Uterus (tissue), 4 donors: ENCODE results near the gene GNA14. TPM values are rescaled to one million over a fixed set of nuclear protein-coding genes. Genes with fewer than 3 reads are reported as not detected.
A peak's percentile ranks its signal among the peaks of the same experiment; 100 is the strongest.
"Not testable (repeated sequence)": the region's sequence is repeated elsewhere in the genome, so short reads cannot be mapped to it uniquely, and the experiment has no call there.

Experiments used
- DNase-seq, 2 donors: peaks; one replicate each; pipeline ENCODE4 v3.0.0-alpha.2; 2019 to 2020
- H3K27ac ChIP-seq, 2 donors: fragments of 200-600 bp; sonication (generic); 1 replicate in 1 of 2; 2 replicates in 1 of 2; pipeline ENCODE4 v1.5.1; 2016 to 2018
- H3K27me3 ChIP-seq, 2 donors: fragments of 200-600 bp; sonication (generic); one replicate each; pipeline ENCODE4 v1.5.1; 2018 to 2019; ENCODE audit warnings: control low read depth in 1 of 2
- H3K36me3 ChIP-seq, 2 donors: fragments of 200-600 bp; sonication (generic); one replicate each; pipeline ENCODE4 v1.5.1; 2019; ENCODE audit warnings: control low read depth in 1 of 2
- H3K4me1 ChIP-seq, 2 donors: fragments of 200-600 bp; sonication (generic); one replicate each; pipeline ENCODE4 v1.5.1; 2018 to 2019; ENCODE audit warnings: control low read depth in 1 of 2
- H3K4me3 ChIP-seq, 2 donors: fragments of 200-600 bp; sonication (generic); 1 replicate in 1 of 2; 2 replicates in 1 of 2; pipeline ENCODE4 v1.5.1; 2018 to 2019; ENCODE audit warnings: mild to moderate bottlenecking in 1 of 2
- H3K9me3 ChIP-seq, 2 donors: fragments of 200-600 bp; sonication (generic); one replicate each; pipeline ENCODE4 v1.5.1; 2019; ENCODE audit warnings: control low read depth in 1 of 2
- POLR2A ChIP-seq, 2 donors: fragments of 450-650 bp; IDR thresholded peaks; one replicate each; pipeline ENCODE4 v1.6.1; 2016; ENCODE audit warnings: antibody characterized with exemption in 2 of 2, mild to moderate bottlenecking in 1 of 2, moderate library complexity in 1 of 2
- intact Hi-C: fragments of 100-400 bp; cut with DNase I; formaldehyde crosslinking; loops from one replicate; pipeline ENCODE4 v1.15.1; 2023; ENCODE audit warnings: low total_unique reads
- total RNA-seq, 4 donors: library from RNA; depleted of rRNA in 3 of 4; stranded (reverse); fragments of >200 nt in 3 of 4; gene quantifications; one replicate each; pipeline versions ENCODE4 v1.1.0 to v1.2.4, GENCODE V29; 2014 to 2023
- TF ChIP-seq, protein P1 (sequence below), 4 experiments: fragments of 200-600 bp in 2 of 4; fragments of 450-650 bp in 2 of 4; sonication (generic) in 2 of 4; IDR thresholded peaks; one replicate each; pipeline ENCODE4 v1.5.1; 2016 to 2019; ENCODE audit warnings: antibody characterized with exemption in 4 of 4, mild to moderate bottlenecking in 2 of 4, moderate library complexity in 1 of 4
- donor health status: DM: yes; HTN: yes; CAD: no.

GNA14 gene
- 10 to 100 TPM; 11.3 to 23.6 (median 16.2) TPM for total RNA-seq

GRCh38 chr9:77648234-77649108, at the start of gene GNA14:
GNA14 (minus strand) TSS chr9:77648322; CDS start chr9:77647793, 529 bp downstream.
- Histone ChIP-seq H3K9me3 (no peaks in the 10 kb centered on the region), H3K36me3 (no peaks in the 10 kb centered on the region), H3K27ac (peak within 1 kb of the TSS; percentile 86 to 89), H3K4me3 (peak within 1 kb of the TSS; percentile 59 to 70), H3K27me3 (no peaks in the 10 kb centered on the region), H3K4me1 (no peaks in the 10 kb centered on the region)
- intact Hi-C loops: loop anchor here (5.0 kb wide), 1 partner anchor 191 kb away; no protein-coding TSS in a partner anchor
- peak; percentile 65 to 69 for DNase-seq
- peak in 1 of 2 donors; percentile 30 for TF ChIP-seq POLR2A (IDR thresholded peaks at IDR 0.05)
- TF ChIP-seq, protein P1, sequence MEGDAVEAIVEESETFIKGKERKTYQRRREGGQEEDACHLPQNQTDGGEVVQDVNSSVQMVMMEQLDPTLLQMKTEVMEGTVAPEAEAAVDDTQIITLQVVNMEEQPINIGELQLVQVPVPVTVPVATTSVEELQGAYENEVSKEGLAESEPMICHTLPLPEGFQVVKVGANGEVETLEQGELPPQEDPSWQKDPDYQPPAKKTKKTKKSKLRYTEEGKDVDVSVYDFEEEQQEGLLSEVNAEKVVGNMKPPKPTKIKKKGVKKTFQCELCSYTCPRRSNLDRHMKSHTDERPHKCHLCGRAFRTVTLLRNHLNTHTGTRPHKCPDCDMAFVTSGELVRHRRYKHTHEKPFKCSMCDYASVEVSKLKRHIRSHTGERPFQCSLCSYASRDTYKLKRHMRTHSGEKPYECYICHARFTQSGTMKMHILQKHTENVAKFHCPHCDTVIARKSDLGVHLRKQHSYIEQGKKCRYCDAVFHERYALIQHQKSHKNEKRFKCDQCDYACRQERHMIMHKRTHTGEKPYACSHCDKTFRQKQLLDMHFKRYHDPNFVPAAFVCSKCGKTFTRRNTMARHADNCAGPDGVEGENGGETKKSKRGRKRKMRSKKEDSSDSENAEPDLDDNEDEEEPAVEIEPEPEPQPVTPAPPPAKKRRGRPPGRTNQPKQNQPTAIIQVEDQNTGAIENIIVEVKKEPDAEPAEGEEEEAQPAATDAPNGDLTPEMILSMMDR (IDR thresholded peaks at IDR 0.05): peak in 2 of 4 experiments; percentile 13 to 14

DNA sequence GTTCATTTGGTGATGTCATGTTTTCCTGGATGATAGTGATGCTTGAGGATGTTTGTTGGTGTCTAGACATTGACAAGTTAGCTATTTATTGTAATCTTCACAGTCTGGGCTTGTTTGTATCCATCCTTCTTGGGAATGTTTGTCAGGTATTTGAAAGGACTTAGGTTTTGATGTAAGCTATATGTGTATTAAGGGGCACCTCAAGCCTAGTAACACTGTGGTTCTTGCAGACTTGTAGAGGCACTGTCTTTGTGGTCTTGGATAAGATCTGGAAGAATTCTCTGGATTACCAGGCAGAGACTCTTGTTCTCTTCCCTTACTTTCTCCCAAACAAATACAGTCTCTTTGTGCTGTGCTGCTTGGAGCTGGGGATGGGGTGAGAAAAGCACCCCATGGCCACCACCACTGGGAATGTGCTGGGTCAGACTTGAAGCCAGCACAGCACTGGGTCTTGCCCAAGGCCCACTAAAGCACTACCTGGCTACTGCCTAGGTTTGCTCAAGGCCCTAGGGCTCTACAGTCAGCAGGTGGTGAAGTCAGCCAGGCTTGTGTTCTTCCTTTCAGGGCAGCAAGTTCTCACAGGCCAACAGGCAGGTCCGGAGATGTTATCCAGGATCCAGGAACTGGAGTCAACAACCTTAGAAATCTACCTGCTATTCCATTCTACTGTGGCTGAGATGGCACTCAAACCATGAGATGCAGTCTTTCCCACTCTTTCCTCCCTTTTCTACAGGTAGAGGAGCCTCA, 49.3 kb upstream of the GNA14 start:
- Histone ChIP-seq H3K27me3 (no peaks in the 10 kb centered on the region), H3K36me3 (no peaks in the 10 kb centered on the region), H3K27ac (no peak overlapping the region), H3K9me3 (no peaks in the 10 kb centered on the region), H3K4me1 (no peaks in the 10 kb centered on the region), H3K4me3 (no peak overlapping the region)
- intact Hi-C loops: no loop called here
- no peak for DNase-seq
- TF ChIP-seq POLR2A (IDR thresholded peaks at IDR 0.05): no peak
- TF ChIP-seq, protein P1 (IDR thresholded peaks at IDR 0.05): no peak

DNA sequence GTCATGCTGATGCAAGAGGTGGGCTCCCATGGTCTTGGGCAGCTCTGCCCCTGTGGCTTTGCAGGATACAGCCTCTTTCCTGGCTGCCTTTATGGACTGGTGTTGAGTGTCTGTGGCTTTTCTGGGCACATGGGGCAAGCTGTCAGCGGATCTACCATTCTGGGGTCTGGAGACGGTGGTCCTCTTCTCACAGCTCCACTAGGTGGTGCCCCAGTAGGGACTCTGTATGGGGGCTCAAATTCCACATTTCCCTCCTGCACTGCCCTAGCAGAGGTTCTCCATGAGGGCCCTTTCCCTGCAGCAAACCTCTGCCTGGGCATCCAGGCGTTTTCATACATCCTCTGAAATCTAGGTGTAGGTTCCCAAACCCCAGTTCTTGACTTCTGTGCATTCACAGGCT, 42.6 kb upstream of the GNA14 start:
- intact Hi-C loops, H3K9me3 ChIP-seq, H3K36me3 ChIP-seq, H3K27ac ChIP-seq, H3K4me3 ChIP-seq, H3K27me3 ChIP-seq, DNase-seq, H3K4me1 ChIP-seq: not testable (repeated sequence)

DNA sequence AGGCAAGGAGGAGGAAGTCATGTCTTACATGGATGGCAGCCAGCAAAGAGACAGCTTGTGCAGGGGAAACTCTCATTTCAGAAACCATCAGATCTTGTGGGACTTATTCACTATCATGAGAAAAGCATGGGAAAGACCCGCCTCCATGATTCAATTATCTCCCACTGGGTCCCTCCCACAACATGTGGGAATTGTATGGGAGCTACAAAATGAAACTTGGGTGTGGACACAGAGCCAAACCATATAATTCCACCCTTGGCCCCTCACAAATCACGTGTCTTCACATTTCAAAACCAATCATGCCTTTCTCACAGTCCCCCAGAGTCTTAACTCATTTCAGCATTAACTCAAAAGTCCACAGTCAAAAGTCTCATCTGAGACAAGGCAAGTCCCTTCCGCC, 42.0 kb upstream of the GNA14 start:
- H3K9me3 ChIP-seq, H3K36me3 ChIP-seq, DNase-seq, H3K4me1 ChIP-seq, H3K27ac ChIP-seq, H3K4me3 ChIP-seq, H3K27me3 ChIP-seq, intact Hi-C loops: not testable (repeated sequence)

- H3K27me3 ChIP-seq, H3K4me3 ChIP-seq, H3K9me3 ChIP-seq, DNase-seq, H3K27ac ChIP-seq, H3K36me3 ChIP-seq, H3K4me1 ChIP-seq, intact Hi-C loops: not testable (repeated sequence)
Measured at GRCh38 chr9:77687737-77688136, 39.6 kb upstream of the GNA14 start.

GRCh38 chr9:77680581-77680980, 32.5 kb upstream of the GNA14 start:
- Histone ChIP-seq H3K27ac (no peak overlapping the region), H3K27me3 (no peaks in the 10 kb centered on the region), H3K4me1 (peaks cover 0 to 4% of the 10 kb centered on the region in 2 donors), H3K9me3 (no peaks in the 10 kb centered on the region), H3K36me3 (no peaks in the 10 kb centered on the region), H3K4me3 (no peak overlapping the region)
- no peak for DNase-seq
- TF ChIP-seq POLR2A (IDR thresholded peaks at IDR 0.05): no peak
- TF ChIP-seq, protein P1 (IDR thresholded peaks at IDR 0.05): no peak
- intact Hi-C loops: no loop called here
